SK-N-MC (cell line): ENCODE results near the gene RNASEL.

Source experiments
- DNase-seq: peaks from one replicate; pipeline ENCODE4 v3.0.0-alpha.2; 2011; ENCODE audit warnings: low read depth, low spot score
- H3K27ac ChIP-seq: fragments of 200-600 bp; sonication (generic); 2 replicates; pipeline ENCODE4 v1.5.1; 2016; ENCODE audit warnings: mixed run types
- H3K36me3 ChIP-seq: fragments of 200-600 bp; sonication (generic); 2 replicates; pipeline ENCODE4 v1.6.1; 2017; ENCODE audit warnings: antibody characterized with exemption, low read length, mixed read lengths; ENCODE audit not compliant: insufficient read depth
- H3K4me3 ChIP-seq: fragments of 200-600 bp; sonication (generic); 2 replicates; pipeline ENCODE4 v1.5.1; 2016
- H3K9ac ChIP-seq: fragments of 200-600 bp; sonication (generic); 2 replicates; pipeline ENCODE4 v1.8.0; 2017; ENCODE audit warnings: mixed run types, mixed read lengths; ENCODE audit not compliant: insufficient read length
- H3K9me3 ChIP-seq: fragments of 200-600 bp; sonication (generic); 2 replicates; pipeline ENCODE4 v1.6.1; 2017; ENCODE audit warnings: low read depth, mild to moderate bottlenecking, antibody characterized with exemption, low read length, moderate library complexity, mixed read lengths
- EZH2 ChIP-seq: fragments of 200-600 bp; sonication (generic); IDR thresholded peaks from one replicate; pipeline ENCODE4 v1.6.1; 2017; ENCODE audit warnings: antibody characterized with exemption
- FOXP2 ChIP-seq: optimal IDR thresholded peaks from 2 replicates; pipeline ENCODE3; 2011; ENCODE audit warnings: mild to moderate bottlenecking, moderate library complexity; ENCODE audit not compliant: insufficient read depth; ENCODE audit errors: extremely low read length, control extremely low read depth
- POLR2AphosphoS5 ChIP-seq: IDR thresholded peaks from 2 replicates; pipeline ENCODE4 v1.6.1; 2012; ENCODE audit warnings: mild to moderate bottlenecking, low read depth, low read length, borderline replicate concordance

RNASEL gene

DNA sequence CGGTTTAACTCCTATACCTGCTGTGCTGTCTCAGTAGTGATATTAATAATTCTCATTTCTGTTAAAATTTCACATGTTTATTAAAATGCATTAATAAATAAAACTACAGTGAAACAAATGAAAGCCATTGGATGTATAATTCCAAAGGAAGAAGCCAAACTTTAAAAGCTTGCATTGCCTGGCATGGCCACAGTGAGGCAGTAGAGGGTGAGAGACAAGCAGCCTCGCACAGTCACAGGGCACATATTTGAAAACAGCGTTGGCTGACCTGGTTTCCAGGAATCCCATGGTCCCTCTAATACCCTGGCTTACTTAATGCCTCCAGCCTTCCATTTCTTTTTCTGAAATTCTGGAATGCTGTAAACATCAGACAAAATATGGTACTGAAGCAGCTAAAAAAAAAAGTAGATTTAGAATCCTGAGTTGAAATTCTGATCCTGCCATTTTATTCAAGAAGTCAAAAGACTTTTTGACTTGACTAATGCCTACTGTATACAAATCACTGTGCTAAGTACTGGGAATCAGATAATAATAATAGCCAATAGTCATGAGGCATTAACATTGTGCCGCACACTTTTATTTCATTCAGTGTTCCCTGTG is 6.7 kb upstream of the RNASEL start:
- H3K36me3 ChIP-seq = peaks cover 20% of the 10 kb centered on the region
- DNase-seq = no peak
- H3K9ac ChIP-seq = no peak overlapping the region
- no peak overlapping the region for H3K4me3 ChIP-seq
- no peaks in the 10 kb centered on the region for H3K9me3 ChIP-seq
- no peak overlapping the region for H3K27ac ChIP-seq
- no peak for TF ChIP-seq POLR2AphosphoS5
- TF ChIP-seq FOXP2 = no peak
- TF ChIP-seq EZH2 = no peak

DNA sequence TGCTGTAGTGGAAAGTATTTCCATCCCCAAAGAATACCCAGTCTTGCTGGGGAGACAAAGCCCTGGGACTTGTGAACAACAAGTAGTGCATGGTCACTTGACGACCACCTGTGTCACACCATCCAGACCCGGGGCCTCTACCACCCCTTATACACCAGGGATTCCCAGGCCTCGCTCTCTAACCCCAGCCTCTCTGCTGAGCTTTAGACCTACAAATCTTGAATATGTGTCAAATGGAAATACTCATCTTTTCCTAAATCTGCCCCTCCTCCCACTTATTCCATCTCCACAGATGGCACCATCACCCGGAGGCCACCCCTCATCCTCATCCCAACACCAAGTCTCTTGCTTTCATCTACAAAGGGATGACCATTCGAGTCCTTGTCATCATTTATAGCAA is 875 bp upstream of the RNASEL start:
- Histone ChIP-seq H3K4me3 (no peak overlapping the region), H3K27ac (no peak overlapping the region), H3K9me3 (no peaks in the 10 kb centered on the region; the same call in 1 of the 2 replicates), H3K9ac (no peak overlapping the region), H3K36me3 (no peaks in the 10 kb centered on the region)
- no peak for DNase-seq
- TF ChIP-seq FOXP2 (no peak), POLR2AphosphoS5 (no peak), EZH2 (no peak)

DNA sequence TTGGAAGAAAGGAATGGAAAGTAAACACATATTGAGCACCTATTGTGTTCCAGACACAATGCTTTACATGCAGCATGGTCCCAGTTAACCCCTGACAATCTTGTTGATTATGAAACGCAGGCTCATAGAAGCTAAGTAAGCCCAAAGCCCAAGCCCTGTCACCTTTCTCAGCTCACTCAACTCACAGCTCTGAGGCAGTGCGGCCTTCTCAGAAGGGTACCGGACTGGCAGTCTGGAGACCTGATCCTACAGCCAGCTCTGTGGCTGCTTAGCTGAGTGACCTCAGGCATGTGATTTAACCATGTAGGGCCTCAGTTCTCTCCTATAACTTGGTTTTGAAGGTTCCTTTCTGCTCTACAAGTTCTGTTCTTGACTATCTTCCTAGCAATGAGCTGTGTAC is 464 bp upstream of the RNASEL start:
- Histone ChIP-seq H3K36me3 (no peaks in the 10 kb centered on the region), H3K4me3 (no peak overlapping the region), H3K9ac (no peak overlapping the region), H3K9me3 (no peaks in the 10 kb centered on the region; the same call in 1 of the 2 replicates), H3K27ac (no peak overlapping the region)
- DNase-seq = no peak
- TF ChIP-seq POLR2AphosphoS5 = no peak
- TF ChIP-seq FOXP2 = no peak
- no peak for TF ChIP-seq EZH2

- Histone ChIP-seq H3K27ac (no peak overlapping the region), H3K36me3 (no peaks in the 10 kb centered on the region), H3K9ac (no peak overlapping the region), H3K9me3 (no peaks in the 10 kb centered on the region; the same call in 1 of the 2 replicates), H3K4me3 (peak overlapping the region; percentile 76)
- no peak for DNase-seq
- TF ChIP-seq FOXP2 (no peak), EZH2 (no peak)
These were observed 1.2 kb downstream of the RNASEL start for GRCh38 chr1:182587666-182588499.

DNA sequence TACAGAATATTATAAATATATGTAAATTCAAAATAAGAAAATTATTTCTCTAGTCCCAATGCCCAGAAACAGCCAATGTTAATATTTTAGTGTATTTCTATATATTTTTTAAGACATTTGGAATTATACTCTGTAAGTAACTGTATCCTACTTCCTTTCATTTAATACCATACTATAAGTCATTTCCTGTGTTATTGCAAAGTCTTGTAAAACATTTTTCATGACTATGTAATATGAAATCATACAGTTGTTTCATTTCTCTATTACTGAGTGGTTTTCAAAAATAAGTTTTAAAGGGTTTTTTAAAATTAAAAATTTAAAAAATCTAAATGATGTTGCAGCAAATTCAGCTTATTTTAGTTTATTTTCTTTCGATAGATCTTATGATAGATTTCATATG is 2.0 kb downstream of the RNASEL start:
- no peak for DNase-seq
- no peak overlapping the region for H3K27ac ChIP-seq
- H3K36me3 ChIP-seq = no peaks in the 10 kb centered on the region
- H3K9ac ChIP-seq = no peak overlapping the region
- H3K9me3 ChIP-seq = no peaks in the 10 kb centered on the region; the same call in 1 of the 2 replicates
- TF ChIP-seq FOXP2 = no peak
- no peak for TF ChIP-seq POLR2AphosphoS5
- TF ChIP-seq EZH2 = no peak
- no peak overlapping the region for H3K4me3 ChIP-seq

GRCh38 chr1:182586380-182586779 is 2.7 kb downstream of the RNASEL start:
- Histone ChIP-seq H3K4me3 (no peak overlapping the region), H3K9ac (no peak overlapping the region), H3K27ac (no peak overlapping the region), H3K36me3 (no peaks in the 10 kb centered on the region), H3K9me3 (no peaks in the 10 kb centered on the region; the same call in 1 of the 2 replicates)
- TF ChIP-seq POLR2AphosphoS5 = no peak
- no peak for TF ChIP-seq EZH2
- no peak for TF ChIP-seq FOXP2
- no peak for DNase-seq

DNA sequence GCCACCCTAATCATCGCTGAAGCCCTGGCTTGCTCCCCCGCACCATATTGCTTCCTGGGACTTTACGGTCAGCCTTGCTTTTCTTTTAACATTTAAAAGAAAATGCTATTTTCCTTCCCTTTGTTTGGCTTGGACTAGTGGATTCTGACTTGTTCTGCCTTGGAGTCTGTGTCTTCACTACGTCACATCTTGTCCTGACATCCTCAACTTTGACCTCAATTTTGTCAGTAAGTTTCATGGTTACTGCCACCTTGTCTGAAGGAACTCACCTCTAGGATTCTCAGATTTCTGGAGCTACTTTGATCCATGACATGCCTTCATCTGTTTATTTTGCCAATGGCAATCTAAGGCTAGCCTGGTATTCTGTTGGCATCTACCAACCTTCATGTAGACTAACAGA is 4.3 kb downstream of the RNASEL start:
- Histone ChIP-seq H3K36me3 (no peaks in the 10 kb centered on the region), H3K4me3 (no peak overlapping the region), H3K9ac (no peak overlapping the region), H3K9me3 (no peaks in the 10 kb centered on the region; the same call in 1 of the 2 replicates), H3K27ac (no peak overlapping the region)
- no peak for TF ChIP-seq FOXP2
- no peak for TF ChIP-seq POLR2AphosphoS5
- no peak for TF ChIP-seq EZH2
- no peak for DNase-seq

- H3K27ac ChIP-seq = no peak overlapping the region
- TF ChIP-seq EZH2 (no peak), FOXP2 (no peak), POLR2AphosphoS5 (no peak)
- H3K4me3 ChIP-seq = no peak overlapping the region
- H3K9me3 ChIP-seq = no peaks in the 10 kb centered on the region
- no peaks in the 10 kb centered on the region for H3K36me3 ChIP-seq
- DNase-seq = no peak
- H3K9ac ChIP-seq = no peak overlapping the region
These were observed 8.3 kb downstream of the RNASEL start for GRCh38 chr1:182580736-182581135.
